Measurements from ENCODE around the gene STOML1.
A peak's percentile ranks its signal among the peaks of the same experiment; 100 is the strongest.
"Not testable (repeated sequence)": the region's sequence is repeated elsewhere in the genome, so short reads cannot be mapped to it uniquely, and the experiment has no call there.

The STOML1 gene

GRCh38 chr15:73944161-73945129 is 47.6 kb downstream of the STOML1 start:
- DNase-seq: no peak

- no peak for DNase-seq
Observed at GRCh38 chr15:73942751-73943270, 49.3 kb downstream of the STOML1 start.

- DNase-seq: peak; percentile 54
Observed at GRCh38 chr15:73941871-73942635, 50.0 kb downstream of the STOML1 start.

GRCh38 chr15:73941449-73941848 is 50.6 kb downstream of the STOML1 start:
- DNase-seq: no peak

- no peak for DNase-seq
Observed at GRCh38 chr15:73941044-73941443, 51.1 kb downstream of the STOML1 start.

- DNase-seq: no peak
Observed at GRCh38 chr15:73940061-73940981, 51.8 kb downstream of the STOML1 start.

- no peak for DNase-seq
Observed at GRCh38 chr15:73939138-73939537, 53.0 kb downstream of the STOML1 start.

GRCh38 chr15:73938516-73938915 is 53.6 kb downstream of the STOML1 start:
- not testable (repeated sequence) for DNase-seq

GRCh38 chr15:73937726-73938125 is 54.4 kb downstream of the STOML1 start:
- no peak for DNase-seq

GRCh38 chr15:73937296-73937695 is 54.8 kb downstream of the STOML1 start:
- no peak for DNase-seq

GRCh38 chr15:73936588-73937290 is 55.4 kb downstream of the STOML1 start:
- DNase-seq: no peak

GRCh38 chr15:73936181-73936580 is 55.9 kb downstream of the STOML1 start:
- DNase-seq: no peak

- DNase-seq: no peak
Observed at GRCh38 chr15:73935547-73935946, 56.5 kb downstream of the STOML1 start.

GRCh38 chr15:73934281-73934680 is 57.8 kb downstream of the STOML1 start:
- DNase-seq: no peak

- no peak for DNase-seq
Observed at GRCh38 chr15:73932381-73933191, 59.5 kb downstream of the STOML1 start.

- no peak for DNase-seq
Observed at GRCh38 chr15:73931441-73931840, 60.7 kb downstream of the STOML1 start.

- DNase-seq: no peak
Observed at GRCh38 chr15:73930790-73931281, 61.3 kb downstream of the STOML1 start.

GRCh38 chr15:73930371-73930770 is 61.7 kb downstream of the STOML1 start:
- DNase-seq: no peak

- DNase-seq: no peak
Observed at GRCh38 chr15:73928971-73929627, 63.0 kb downstream of the STOML1 start.

Measured in NK-92 treated with Interleukin-12 subunit alpha and Interleukin-12 subunit beta, amount 100 ng/mL, for 24 hours (cell line).